GM19328 (cell line): ENCODE data around the gene MOV10L1.
"Not testable (repeated sequence)": the region's sequence is repeated elsewhere in the genome, so short reads cannot be mapped to it uniquely, and the experiment has no call there.

Experiments used
- ATAC-seq: cut with Tn5 transposase; IDR thresholded peaks from one replicate; pipeline ENCODE4 v1.9.1; 2021; ENCODE audit warnings: mild to moderate bottlenecking, moderate library complexity; ENCODE audit not compliant: unreplicated experiment

MOV10L1 gene

GRCh38 chr22:50151571-50152537 is 62.0 kb downstream of the MOV10L1 start:
- no peak for ATAC-seq

- no peak for ATAC-seq
These were observed 63.4 kb downstream of the MOV10L1 start for GRCh38 chr22:50153056-50153755.

GRCh38 chr22:50153756-50154140 is 63.9 kb downstream of the MOV10L1 start:
- ATAC-seq: no peak

GRCh38 chr22:50157709-50158375 is 68.0 kb downstream of the MOV10L1 start:
- no peak for ATAC-seq

DNA sequence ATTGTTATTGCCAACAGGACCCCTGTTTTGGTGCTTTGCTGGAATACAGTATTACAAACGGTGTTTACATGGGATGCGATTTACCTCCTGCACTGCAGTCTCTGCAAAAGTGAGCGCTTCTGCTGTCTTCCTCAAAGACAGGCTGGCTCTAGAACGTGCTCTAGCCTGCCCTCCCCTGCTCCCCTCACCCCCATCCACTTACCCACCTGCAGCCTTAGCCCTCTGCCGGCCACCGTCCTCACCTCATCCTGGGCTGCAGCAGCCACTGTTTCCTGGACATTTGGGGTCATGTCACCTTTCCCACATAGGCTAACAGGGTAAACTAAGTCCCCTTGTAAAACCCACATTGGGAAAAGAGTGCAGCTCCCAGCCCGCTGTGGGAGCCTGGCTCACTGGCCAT is 71.1 kb downstream of the MOV10L1 start:
- no peak for ATAC-seq

- no peak for ATAC-seq
These were observed 71.9 kb downstream of the MOV10L1 start for GRCh38 chr22:50161508-50162390.

DNA sequence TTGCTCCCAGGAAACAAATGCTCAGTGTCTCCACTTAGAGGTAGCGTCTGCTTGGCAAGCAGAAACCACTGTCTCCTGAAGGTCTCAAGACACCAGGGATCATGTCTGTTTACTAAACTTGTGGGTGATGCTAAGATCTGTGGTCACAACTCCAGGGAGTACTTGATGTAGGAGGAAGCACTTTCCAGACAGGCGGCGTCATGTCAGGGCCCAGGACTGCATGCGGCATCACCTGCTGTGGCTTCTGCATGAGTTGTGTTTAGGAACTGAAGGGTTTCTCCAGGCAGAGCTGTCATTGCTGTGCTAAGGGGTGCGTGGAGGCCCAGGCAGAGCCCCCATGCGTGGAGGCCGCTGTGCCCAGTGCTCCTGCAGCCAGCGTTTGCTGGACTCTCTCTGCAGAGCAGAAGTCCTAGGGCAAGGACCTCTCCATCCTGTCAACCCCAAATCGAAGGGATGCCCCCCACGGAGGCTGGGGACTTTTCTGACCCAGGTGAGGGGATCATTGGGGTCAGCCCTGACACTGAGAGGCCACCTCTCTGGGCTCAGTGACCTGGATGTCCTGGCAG is 72.7 kb downstream of the MOV10L1 start:
- ATAC-seq: no peak

GRCh38 chr22:50165436-50166123 is 75.8 kb downstream of the MOV10L1 start:
- no peak for ATAC-seq

GRCh38 chr22:50167689-50168489 is 78.1 kb downstream of the MOV10L1 start:
- ATAC-seq: no peak

DNA sequence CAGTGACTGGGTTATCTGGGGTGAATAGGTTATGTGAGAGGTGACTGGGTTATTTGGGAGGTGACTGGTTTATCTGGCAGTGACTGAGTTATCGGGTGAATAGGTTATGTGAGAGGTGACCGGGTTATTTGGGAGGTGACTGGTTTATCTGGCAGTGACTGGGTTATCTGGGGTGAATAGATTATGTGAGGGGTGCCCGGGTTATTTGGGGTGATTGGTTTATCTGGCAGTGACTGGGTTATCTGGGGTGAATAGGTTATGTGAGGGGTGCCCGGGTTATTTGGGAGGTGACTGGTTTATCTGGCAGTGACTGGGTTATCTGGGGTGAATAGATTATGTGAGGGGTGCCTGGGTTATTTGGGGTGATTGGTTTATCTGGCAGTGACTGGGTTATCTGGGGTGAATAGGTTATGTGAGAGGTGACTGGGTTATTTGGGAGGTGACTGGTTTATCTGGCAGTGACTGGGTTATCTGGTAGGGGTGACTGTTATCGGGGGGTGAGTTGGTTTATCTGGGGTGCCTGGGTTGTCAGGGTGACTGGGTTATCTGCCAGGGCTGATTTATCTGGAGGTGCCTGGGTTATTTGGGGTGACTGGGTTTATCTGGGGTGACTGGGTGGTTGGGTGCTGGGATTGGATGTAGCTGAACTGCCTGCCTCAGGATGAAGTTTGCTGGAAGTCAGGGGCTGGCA is 78.8 kb downstream of the MOV10L1 start:
- not testable (repeated sequence) for ATAC-seq

- no peak for ATAC-seq
These were observed 79.5 kb downstream of the MOV10L1 start for GRCh38 chr22:50169181-50169759.

GRCh38 chr22:50169774-50170341 is 80.1 kb downstream of the MOV10L1 start:
- no peak for ATAC-seq

DNA sequence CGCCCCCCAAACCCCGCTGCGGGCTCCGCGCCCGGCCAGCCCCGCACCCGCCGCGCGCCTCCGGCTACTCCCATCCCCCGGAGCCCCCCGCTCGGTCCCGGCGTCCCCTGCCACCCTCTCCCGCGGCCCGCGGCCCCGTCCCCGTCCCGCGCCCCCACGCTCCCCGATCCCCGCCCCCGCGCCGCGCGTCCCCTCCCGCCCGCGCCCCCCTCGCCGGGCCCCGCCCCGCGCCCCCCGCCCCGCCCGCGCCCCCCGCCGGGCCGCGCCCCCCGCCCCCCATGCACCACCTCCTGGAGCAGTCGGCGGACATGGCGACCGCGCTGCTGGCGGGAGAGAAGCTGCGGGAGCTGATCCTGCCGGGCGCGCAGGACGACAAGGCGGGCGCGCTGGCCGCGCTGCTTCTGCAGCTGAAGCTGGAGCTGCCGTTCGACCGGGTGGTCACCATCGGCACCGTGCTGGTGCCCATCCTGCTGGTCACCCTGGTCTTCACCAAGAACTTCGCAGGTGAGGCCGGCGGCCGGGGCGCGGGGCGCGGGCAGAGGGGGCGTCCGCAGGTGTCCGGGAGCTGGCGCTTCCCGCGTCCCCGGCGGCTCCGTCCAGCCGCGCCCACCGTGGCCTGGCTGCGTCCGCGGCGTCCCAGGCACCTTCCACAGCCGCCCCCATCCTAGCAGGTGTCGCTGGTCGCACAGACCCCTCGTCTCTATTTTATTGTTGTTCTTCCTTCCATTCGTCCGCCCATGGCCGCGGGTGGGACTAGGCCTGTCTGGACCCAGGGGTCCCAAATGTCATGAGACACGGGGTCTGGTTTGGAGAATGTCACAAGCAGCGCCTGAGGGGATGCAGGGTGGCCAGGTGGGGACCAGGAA is 80.9 kb downstream of the MOV10L1 start, which contains the start of gene PANX2:
TSS of gene PANX2 (plus strand) at position 279 of the 866 bp plus-strand sequence. CDS start at position 279, 0 bp downstream.
- ATAC-seq: no peak

DNA sequence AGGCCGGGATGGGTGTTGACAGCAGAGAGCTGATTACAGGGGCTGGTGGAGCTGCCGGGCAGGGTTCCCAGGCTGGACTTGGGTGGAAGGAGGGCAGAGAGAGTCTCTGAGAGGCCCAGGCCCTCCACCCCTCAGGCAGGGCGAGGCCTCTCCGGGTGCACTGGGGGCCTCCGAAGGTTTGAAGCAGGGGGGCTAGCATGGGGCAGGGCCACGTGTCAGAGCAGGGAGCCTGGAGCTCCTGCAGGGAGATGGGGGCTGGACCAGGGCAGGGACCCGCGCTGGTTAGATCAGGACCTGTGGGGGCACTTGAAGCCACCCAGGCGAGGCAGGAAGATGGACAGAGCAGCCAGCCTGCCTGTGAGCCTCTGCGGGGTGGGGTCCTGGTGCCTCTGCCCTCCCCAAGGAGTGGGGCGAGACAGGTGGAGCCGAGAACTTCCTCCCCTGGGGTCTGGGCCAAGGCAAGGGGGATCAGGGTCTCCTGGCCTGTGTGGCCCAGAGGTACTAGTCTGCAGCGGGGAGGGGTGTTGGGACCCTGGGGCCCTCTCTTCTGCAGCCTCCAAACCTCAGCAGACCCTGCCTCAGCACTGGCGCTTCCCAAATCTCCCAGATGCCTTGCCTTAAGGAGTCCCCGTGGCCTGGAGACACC is 81.6 kb downstream of the MOV10L1 start:
- ATAC-seq: no peak

GRCh38 chr22:50171965-50172421 is 82.2 kb downstream of the MOV10L1 start:
- ATAC-seq: no peak
